HEK293 (cell line): Measurements from ENCODE around the gene CARNS1.

Experiments used
- CTCF ChIA-PET: fragments of 350-600 bp; formaldehyde crosslinking; extraction: SDS; loops from one replicate; lab custom pipeline; 2021; ENCODE audit warnings: antibody characterized with exemption; lab: Yijun Ruan, JAX
- POLR2A ChIA-PET: fragments of 300-600 bp; formaldehyde crosslinking; extraction: SDS; loops from one replicate; lab custom pipeline; 2020; ENCODE audit warnings: antibody characterized with exemption, inconsistent platforms; lab: Yijun Ruan, JAX
- H3K27ac ChIP-seq: fragments of 200-500 bp; sonication (Bioruptor generic); 2 replicates; pipeline ENCODE4 v1.5.1; 2014; ENCODE audit warnings: low read depth, low read length, control low read depth, inconsistent platforms; ENCODE audit errors: extremely low read depth
- H3K36me3 ChIP-seq, 2 experiments: fragments of 200-500 bp in 1 of 2; sonication (Bioruptor generic) in 1 of 2; 1 replicate in 1 of 2; 2 replicates in 1 of 2; pipeline ENCODE4 v1.5.1; 2014 to 2017; ENCODE audit warnings: inconsistent platforms in 2 of 2, low read length in 2 of 2; ENCODE audit not compliant: control insufficient read depth in 2 of 2, insufficient read depth in 1 of 2
- H3K4me1 ChIP-seq: fragments of 200-500 bp; sonication (Bioruptor generic); 2 replicates; pipeline ENCODE4 v1.5.1; 2014; ENCODE audit warnings: mild to moderate bottlenecking, low read length, inconsistent platforms; ENCODE audit not compliant: control insufficient read depth, insufficient read depth
- H3K4me3 ChIP-seq: 2 replicates; pipeline ENCODE4 v1.5.1; 2011; ENCODE audit warnings: low read depth, mild to moderate bottlenecking, control low read depth, low read length, moderate library complexity
- H3K9me3 ChIP-seq: fragments of 200-500 bp; sonication (Bioruptor generic); 2 replicates; pipeline ENCODE4 v1.5.1; 2014; ENCODE audit warnings: low read depth, low read length, inconsistent platforms; ENCODE audit not compliant: control insufficient read depth, insufficient read depth
- HIC1 ChIP-seq: fragments of 450-650 bp; formaldehyde crosslinking; IDR thresholded peaks from 2 replicates; pipeline ENCODE4 v1.5.1; 2016; ENCODE audit warnings: missing biosample characterization, missing genetic modification characterization
- OSR2 ChIP-seq: fragments of 450-650 bp; formaldehyde crosslinking; IDR thresholded peaks from 2 replicates; pipeline ENCODE4 v1.5.1; 2016; ENCODE audit warnings: missing biosample characterization, missing genetic modification characterization
- REST ChIP-seq: fragments of 450-650 bp; formaldehyde crosslinking; IDR thresholded peaks from 2 replicates; pipeline ENCODE4 v1.5.1; 2016; ENCODE audit warnings: missing biosample characterization, missing genetic modification characterization
- SP3 ChIP-seq: fragments of 450-650 bp; formaldehyde crosslinking; IDR thresholded peaks from 2 replicates; pipeline ENCODE4 v1.5.1; 2016; ENCODE audit warnings: missing biosample characterization, missing genetic modification characterization
- ZBTB20 ChIP-seq: fragments of 450-650 bp; formaldehyde crosslinking; IDR thresholded peaks from 2 replicates; pipeline ENCODE4 v1.5.1; 2016; ENCODE audit warnings: missing biosample characterization, missing genetic modification characterization
- ZFP3 ChIP-seq: fragments of 450-650 bp; formaldehyde crosslinking; IDR thresholded peaks from 2 replicates; pipeline ENCODE4 v1.5.1; 2016; ENCODE audit warnings: low read depth, missing biosample characterization, missing genetic modification characterization
- ZNF155 ChIP-seq: fragments of 450-650 bp; formaldehyde crosslinking; IDR thresholded peaks from 2 replicates; pipeline ENCODE4 v1.5.1; 2016; ENCODE audit warnings: missing biosample characterization, missing genetic modification characterization
- ZNF311 ChIP-seq: fragments of 450-650 bp; formaldehyde crosslinking; IDR thresholded peaks from 2 replicates; pipeline ENCODE4 v1.5.1; 2017; ENCODE audit warnings: missing biosample characterization, missing genetic modification characterization, borderline replicate concordance
- ZNF423 ChIP-seq: fragments of 450-650 bp; formaldehyde crosslinking; IDR thresholded peaks from 2 replicates; pipeline ENCODE4 v1.5.1; 2016; ENCODE audit warnings: missing biosample characterization, missing genetic modification characterization
- ZNF433 ChIP-seq: fragments of 450-650 bp; formaldehyde crosslinking; IDR thresholded peaks from 2 replicates; pipeline ENCODE4 v1.5.1; 2016; ENCODE audit warnings: missing biosample characterization, missing genetic modification characterization, low read depth
- ZNF449 ChIP-seq: fragments of 450-650 bp; formaldehyde crosslinking; IDR thresholded peaks from 2 replicates; pipeline ENCODE4 v1.5.1; 2017; ENCODE audit warnings: missing biosample characterization, mild to moderate bottlenecking, missing genetic modification characterization, moderate library complexity
- ZNF558 ChIP-seq: fragments of 450-650 bp; formaldehyde crosslinking; IDR thresholded peaks from 2 replicates; pipeline ENCODE4 v1.5.1; 2016; ENCODE audit warnings: missing biosample characterization, missing genetic modification characterization
- ZNF580 ChIP-seq: fragments of 450-650 bp; formaldehyde crosslinking; IDR thresholded peaks from 2 replicates; pipeline ENCODE4 v1.5.1; 2016; ENCODE audit warnings: missing biosample characterization, missing genetic modification characterization
- ZNF645 ChIP-seq: fragments of 450-650 bp; formaldehyde crosslinking; IDR thresholded peaks from 2 replicates; pipeline ENCODE4; 2016; ENCODE audit warnings: missing biosample characterization, missing genetic modification characterization
- ZNF704 ChIP-seq: fragments of 450-650 bp; formaldehyde crosslinking; IDR thresholded peaks from 2 replicates; pipeline ENCODE4 v1.5.1; 2016; ENCODE audit warnings: missing biosample characterization, missing genetic modification characterization
- ZNF768 ChIP-seq: fragments of 450-650 bp; formaldehyde crosslinking; IDR thresholded peaks from 2 replicates; pipeline ENCODE4 v1.5.1; 2018; ENCODE audit warnings: missing biosample characterization, mild to moderate bottlenecking, missing genetic modification characterization

The CARNS1 gene

GRCh38 chr11:67397986-67398660, 17.4 kb upstream of the CARNS1 start:
- Histone ChIP-seq H3K27ac (no peak overlapping the region), H3K4me1 (no peaks in the 10 kb centered on the region), H3K9me3 (no peaks in the 10 kb centered on the region), H3K36me3 (peaks cover 0 to 68% of the 10 kb centered on the region in 2 experiments; a peak in 2 of 3 replicates), H3K4me3 (no peak overlapping the region)
- TF ChIP-seq ZNF155 (no peak), REST (tag by site-specific recombination) (no peak), ZNF433 (tag by site-specific recombination) (no peak), ZNF645 (tag by site-specific recombination) (no peak), ZNF768 (tag by site-specific recombination) (no peak)
- POLR2A ChIA-PET: interaction anchor here (1.0 kb wide), 1 partner anchor 29 kb away, joined by 3 read pairs; no protein-coding TSS in a partner anchor
- CTCF ChIA-PET: no interaction called here

GRCh38 chr11:67398661-67399563, 16.6 kb upstream of the CARNS1 start:
- H3K4me1 ChIP-seq: no peaks in the 10 kb centered on the region
- no peaks in the 10 kb centered on the region for H3K9me3 ChIP-seq
- H3K36me3 ChIP-seq: peaks cover 0 to 60% of the 10 kb centered on the region in 2 experiments; a peak in 2 of 3 replicates
- CTCF ChIA-PET: no interaction called here
- no peak overlapping the region for H3K4me3 ChIP-seq
- H3K27ac ChIP-seq: no peak overlapping the region
- no peak for TF ChIP-seq ZNF423 (tag by site-specific recombination)
- TF ChIP-seq HIC1: no peak
- no peak for TF ChIP-seq ZNF449 (tag by site-specific recombination)
- no peak for TF ChIP-seq SP3 (tag by site-specific recombination)
- TF ChIP-seq ZNF311 (tag by site-specific recombination): no peak
- TF ChIP-seq ZNF558 (tag by site-specific recombination): no peak
- no peak for TF ChIP-seq ZBTB20 (tag by site-specific recombination)
- no peak for TF ChIP-seq ZNF704 (tag by site-specific recombination)
- no peak for TF ChIP-seq ZNF580 (tag by site-specific recombination)
- no peak for TF ChIP-seq OSR2 (tag by site-specific recombination)
- no peak for TF ChIP-seq ZFP3 (tag by site-specific recombination)
- POLR2A ChIA-PET: no interaction called here
